Chondrocyte (in vitro differentiated cells): ENCODE measurements around the gene SSUH2. TPM values are rescaled to one million over a fixed set of nuclear protein-coding genes. Genes with fewer than 3 reads are reported as not detected.

Experiments
- DNase-seq: peaks from one replicate; pipeline ENCODE4 v3.0.0; 2021; ENCODE audit warnings: mixed read lengths, low spot score
- H3K27ac Mint-ChIP-seq: one replicate; pipeline ENCODE4 v1.8.0; 2021; ENCODE audit warnings: mild to moderate bottlenecking, moderate library complexity, mixed read lengths; ENCODE audit not compliant: unreplicated experiment
- H3K27me3 Mint-ChIP-seq: 2 replicates; pipeline ENCODE4 v1.8.0; 2021; ENCODE audit warnings: low read depth, mixed read lengths
- H3K36me3 Mint-ChIP-seq: 2 replicates; pipeline ENCODE4 v1.8.0; 2021; ENCODE audit warnings: low read depth, mixed read lengths
- H3K4me1 Mint-ChIP-seq: 2 replicates; pipeline ENCODE4 v1.8.0; 2021; ENCODE audit warnings: low read depth, mild to moderate bottlenecking, mixed read lengths
- H3K4me3 Mint-ChIP-seq: one replicate; pipeline ENCODE4 v1.8.0; 2021; ENCODE audit warnings: mild to moderate bottlenecking, moderate library complexity, mixed read lengths; ENCODE audit not compliant: unreplicated experiment
- H3K9me3 Mint-ChIP-seq: 2 replicates; pipeline ENCODE4 v1.8.0; 2021; ENCODE audit warnings: low read depth, mixed read lengths
- CTCF ChIP-seq: fragments of 200-600 bp; sonication (generic); IDR thresholded peaks from 2 replicates; pipeline ENCODE4 v1.5.0; 2021; ENCODE audit warnings: antibody characterized with exemption, mild to moderate bottlenecking, moderate library complexity
- total RNA-seq: library from RNA; stranded (reverse); gene quantifications from 3 replicates; pipeline ENCODE4 v1.2.1, GENCODE V29; 2021

The SSUH2 gene
- total RNA-seq, 1 donor from 2014 or later = not detected

GRCh38 chr3:8627201-8627940 is 17.2 kb downstream of the SSUH2 start:
- Mint-ChIP-seq H3K27me3 (no peaks in the 10 kb centered on the region), H3K4me3 (no peak overlapping the region), H3K4me1 (peaks cover 60% of the 10 kb centered on the region), H3K9me3 (no peaks in the 10 kb centered on the region), H3K27ac (peak overlapping the region; percentile 49), H3K36me3 (no peaks in the 10 kb centered on the region)
- DNase-seq = no peak
- TF ChIP-seq CTCF = no peak

GRCh38 chr3:8625991-8626390 is 18.6 kb downstream of the SSUH2 start:
- Mint-ChIP-seq H3K4me1 (peaks cover 58% of the 10 kb centered on the region), H3K27me3 (no peaks in the 10 kb centered on the region), H3K9me3 (no peaks in the 10 kb centered on the region), H3K4me3 (no peak overlapping the region), H3K27ac (no peak overlapping the region), H3K36me3 (no peaks in the 10 kb centered on the region)
- no peak for DNase-seq
- TF ChIP-seq CTCF = no peak

- H3K9me3 Mint-ChIP-seq = no peaks in the 10 kb centered on the region
- H3K27me3 Mint-ChIP-seq = no peaks in the 10 kb centered on the region
- no peak overlapping the region for H3K4me3 Mint-ChIP-seq
- TF ChIP-seq CTCF = no peak
- H3K4me1 Mint-ChIP-seq = peaks cover 55% of the 10 kb centered on the region
- no peaks in the 10 kb centered on the region for H3K36me3 Mint-ChIP-seq
- no peak overlapping the region for H3K27ac Mint-ChIP-seq
- no peak for DNase-seq
These were observed 20.0 kb downstream of the SSUH2 start for GRCh38 chr3:8624612-8625011.

GRCh38 chr3:8623741-8624140 is 20.9 kb downstream of the SSUH2 start:
- H3K4me1 Mint-ChIP-seq = peaks cover 51% of the 10 kb centered on the region
- H3K9me3 Mint-ChIP-seq = peaks cover 3% of the 10 kb centered on the region
- H3K27me3 Mint-ChIP-seq = no peaks in the 10 kb centered on the region
- no peak for TF ChIP-seq CTCF
- no peak overlapping the region for H3K4me3 Mint-ChIP-seq
- no peaks in the 10 kb centered on the region for H3K36me3 Mint-ChIP-seq
- DNase-seq = no peak
- H3K27ac Mint-ChIP-seq = no peak overlapping the region

GRCh38 chr3:8622873-8623691 is 21.5 kb downstream of the SSUH2 start:
- Mint-ChIP-seq H3K9me3 (peaks cover 3% of the 10 kb centered on the region), H3K27ac (peak overlapping the region; percentile 29), H3K4me3 (no peak overlapping the region), H3K27me3 (no peaks in the 10 kb centered on the region), H3K4me1 (peaks cover 44% of the 10 kb centered on the region), H3K36me3 (no peaks in the 10 kb centered on the region)
- no peak for DNase-seq
- TF ChIP-seq CTCF = peak; percentile 98
